K562 (cell line): ENCODE data around the gene CWF19L2. TPM values are rescaled to one million over a fixed set of nuclear protein-coding genes. Genes with fewer than 3 reads are reported as not detected.

ENCODE experiments used
- DPF2 ChIP-seq: fragments of 450-650 bp; IDR thresholded peaks from 2 replicates; pipeline ENCODE4 v1.6.1; 2016
- ETV5 ChIP-seq: sonication (generic); formaldehyde crosslinking; IDR thresholded peaks from 2 replicates; pipeline ENCODE4 v1.4.0; 2020; ENCODE audit warnings: low read depth, mild to moderate bottlenecking, missing genetic modification reagents
- EZH2 ChIP-seq: IDR thresholded peaks from 2 replicates; pipeline ENCODE4 v1.6.1; 2012; ENCODE audit warnings: low read depth, mild to moderate bottlenecking, inconsistent platforms, low read length, borderline replicate concordance
- FOXA3 ChIP-seq, 2 experiments: fragments of 450-650 bp in 1 of 2; sonication (generic) in 1 of 2; formaldehyde crosslinking; IDR thresholded peaks in 1 of 2; conservative IDR thresholded peaks in 1 of 2; 2 replicates each; pipeline versions ENCODE4 v1.4.0 to v1.8.0; 2020 to 2022; ENCODE audit warnings: mild to moderate bottlenecking in 2 of 2, missing genetic modification reagents in 1 of 2
- FOXK1 ChIP-seq: sonication (generic); formaldehyde crosslinking; IDR thresholded peaks from 2 replicates; pipeline ENCODE4 v1.8.0; 2022; ENCODE audit warnings: missing genetic modification reagents, mild to moderate bottlenecking, borderline replicate concordance
- GABPA ChIP-seq: fragments of 200-800 bp; sonication (Bioruptor generic); conservative IDR thresholded peaks from 2 replicates; pipeline ENCODE4 v1.6.1; 2016; ENCODE audit warnings: low read depth, missing genetic modification characterization, missing compliant biosample characterization
- HDAC6 ChIP-seq: IDR thresholded peaks from 2 replicates; pipeline ENCODE4 v1.6.1; 2012; ENCODE audit warnings: low read depth, mild to moderate bottlenecking, control low read depth, inconsistent platforms, low read length, moderate library complexity
- IFI16 ChIP-seq: fragments of 250-450 bp; sonication (Bioruptor Pico); IDR thresholded peaks from 2 replicates; pipeline ENCODE4 v2.1.2; 2022; ENCODE audit warnings: mild to moderate bottlenecking, inconsistent platforms
- KDM5B ChIP-seq: fragments of 200-600 bp; sonication (generic); IDR thresholded peaks from 2 replicates; pipeline ENCODE4 v1.6.1; 2012; ENCODE audit warnings: low read depth, mild to moderate bottlenecking, moderate library complexity, low read length, control low read depth, inconsistent platforms; ENCODE audit not compliant: insufficient replicate concordance
- KLF10 ChIP-seq: fragments of 250-450 bp; sonication (Bioruptor Pico); IDR thresholded peaks from 2 replicates; pipeline ENCODE4 v1.6.1; 2021; ENCODE audit warnings: matching md5 sums
- KLF6 ChIP-seq: fragments of 250-450 bp; sonication (Bioruptor Pico); IDR thresholded peaks from 2 replicates; pipeline ENCODE4 v1.4.0; 2020; ENCODE audit warnings: mild to moderate bottlenecking, moderate library complexity, borderline replicate concordance
- NR3C1 ChIP-seq: sonication (generic); formaldehyde crosslinking; IDR thresholded peaks from 2 replicates; pipeline ENCODE4 v1.8.1; 2022; ENCODE audit warnings: missing genetic modification reagents
- PHF21A ChIP-seq: fragments of 450-650 bp; IDR thresholded peaks from 2 replicates; pipeline ENCODE4 v1.6.1; 2017; ENCODE audit warnings: low read depth, borderline replicate concordance
- PHF8 ChIP-seq: fragments of 200-600 bp; sonication (generic); IDR thresholded peaks from 2 replicates; pipeline ENCODE4 v1.6.1; 2012; ENCODE audit warnings: mixed run types, mild to moderate bottlenecking, inconsistent platforms, low read length, moderate library complexity, borderline replicate concordance
- PHTF2 ChIP-seq: fragments of 250-450 bp; sonication (Bioruptor Pico); IDR thresholded peaks from 2 replicates; pipeline ENCODE4 v1.5.0; 2021; ENCODE audit warnings: mild to moderate bottlenecking
- RBFOX2 ChIP-seq: fragments of 200-400 bp; formaldehyde crosslinking; IDR thresholded peaks from 2 replicates; pipeline ENCODE4 v1.6.1; 2017; ENCODE audit warnings: low read depth, mild to moderate bottlenecking, low read length, moderate library complexity
- SMAD2 ChIP-seq: fragments of 150-350 bp; IDR thresholded peaks from 2 replicates; pipeline ENCODE4 v1.6.1; 2014; ENCODE audit warnings: low read depth, mild to moderate bottlenecking, low read length
- SMARCB1 ChIP-seq: IDR thresholded peaks from 2 replicates; pipeline ENCODE4 v1.6.1; 2011; ENCODE audit warnings: improper control_type of control experiment, low read depth; ENCODE audit not compliant: insufficient read length
- TAF1 ChIP-seq: IDR thresholded peaks from 2 replicates; pipeline ENCODE4 v1.6.1; 2011; ENCODE audit warnings: mild to moderate bottlenecking, low read length, moderate library complexity; ENCODE audit not compliant: insufficient read depth, control insufficient read depth, severe bottlenecking; ENCODE audit errors: extremely low read depth
- TOE1 ChIP-seq, 2 experiments: fragments of 450-650 bp in 1 of 2; sonication (generic) in 1 of 2; formaldehyde crosslinking in 1 of 2; IDR thresholded peaks; 2 replicates each; pipeline versions ENCODE4 v1.7.1 to v1.8.0; 2016 to 2022; ENCODE audit warnings: borderline replicate concordance in 2 of 2, mild to moderate bottlenecking in 2 of 2, antibody characterized with exemption in 1 of 2, inconsistent platforms in 1 of 2, low read depth in 1 of 2, missing genetic modification reagents in 1 of 2, moderate library complexity in 1 of 2
- YY1 ChIP-seq, 3 experiments: IDR thresholded peaks; 2 replicates each; pipeline ENCODE4 v1.6.1; 2011; ENCODE audit warnings: low read length in 2 of 3, mild to moderate bottlenecking in 2 of 3, moderate library complexity in 2 of 3, borderline replicate concordance in 1 of 3, control low read depth in 1 of 3, low read depth in 1 of 3; ENCODE audit not compliant: insufficient read depth in 3 of 3, insufficient replicate concordance in 2 of 3, control insufficient read depth in 1 of 3, insufficient read length in 1 of 3; ENCODE audit errors: extremely low read depth in 1 of 3
- ZNF79 ChIP-seq: fragments of 250-450 bp; sonication (Bioruptor Pico); IDR thresholded peaks from 2 replicates; pipeline ENCODE4 v1.4.0; 2020; ENCODE audit warnings: low read depth, mild to moderate bottlenecking, moderate library complexity
- polyA plus RNA-seq, 8 experiments: library from polyadenylated mRNA; depleted of rRNA in 4 of 8; stranded (reverse) in 5 of 8; unstranded in 3 of 8; fragments of >200 nt; fragmentation: Nextera tagmentation in 2 of 8; fragmentation: Illumina TruSeq in 1 of 8; extraction: Ambion mirVana in 2 of 8; extraction: Trizol in 1 of 8; gene quantifications; 2 replicates each; pipeline versions ENCODE4 v1.2.1 to v1.2.3, GENCODE V29; 2011 to 2014; ENCODE audit warnings: inconsistent platforms in 1 of 8, missing spikeins in 1 of 8
- total RNA-seq, 7 experiments: library from RNA; depleted of rRNA in 6 of 7; stranded (reverse); fragments of >200 nt in 6 of 7; fragmentation: Illumina TruSeq in 2 of 7; extraction: Trizol in 2 of 7; gene quantifications; 2 replicates each; pipeline versions ENCODE4 v1.2.1 to v1.2.3, GENCODE V29; 2011 to 2021; ENCODE audit warnings: low replicate concordance in 1 of 7
- TF ChIP-seq, protein P1 (sequence below): IDR thresholded peaks from 2 replicates; pipeline ENCODE4 v1.6.1; 2014; ENCODE audit warnings: antibody characterized with exemption
- TF ChIP-seq, protein P2 (sequence below), 2 experiments: IDR thresholded peaks; 2 replicates each; pipeline ENCODE4 v1.6.1; 2011; ENCODE audit warnings: borderline replicate concordance in 1 of 2, control low read depth in 1 of 2, low read depth in 1 of 2, low read length in 1 of 2, mild to moderate bottlenecking in 1 of 2, mixed read lengths in 1 of 2, moderate library complexity in 1 of 2; ENCODE audit not compliant: insufficient read depth in 1 of 2, insufficient read length in 1 of 2, poor library complexity in 1 of 2, severe bottlenecking in 1 of 2; ENCODE audit errors: extremely low read depth in 1 of 2

Gene CWF19L2
- total and polyA plus RNA-seq, 9 of the 15 experiments (the other 6 are each of a cell fraction or from before 2014, with no cell fraction given): 4.7 to 23.3 (median 10.2) TPM

GRCh38 chr11:107457558-107458271 lies at the start of gene CWF19L2 (continued):
- no peak for TF ChIP-seq ZNF79 (CRISPR knock-in tag)
- no peak for TF ChIP-seq PHF21A
- peak; percentile 75 for TF ChIP-seq GABPA
- TF ChIP-seq KDM5B: peak; percentile 91
- no peak for TF ChIP-seq EZH2
- no peak for TF ChIP-seq PHTF2 (CRISPR knock-in tag)
- no peak for TF ChIP-seq NR3C1 (CRISPR knock-in tag)
- TF ChIP-seq KLF6 (CRISPR knock-in tag): no peak
- no peak for TF ChIP-seq KLF10
- peak; percentile 89; the same call in 1 of the 2 replicates for TF ChIP-seq PHF8
- TF ChIP-seq, protein P1, sequence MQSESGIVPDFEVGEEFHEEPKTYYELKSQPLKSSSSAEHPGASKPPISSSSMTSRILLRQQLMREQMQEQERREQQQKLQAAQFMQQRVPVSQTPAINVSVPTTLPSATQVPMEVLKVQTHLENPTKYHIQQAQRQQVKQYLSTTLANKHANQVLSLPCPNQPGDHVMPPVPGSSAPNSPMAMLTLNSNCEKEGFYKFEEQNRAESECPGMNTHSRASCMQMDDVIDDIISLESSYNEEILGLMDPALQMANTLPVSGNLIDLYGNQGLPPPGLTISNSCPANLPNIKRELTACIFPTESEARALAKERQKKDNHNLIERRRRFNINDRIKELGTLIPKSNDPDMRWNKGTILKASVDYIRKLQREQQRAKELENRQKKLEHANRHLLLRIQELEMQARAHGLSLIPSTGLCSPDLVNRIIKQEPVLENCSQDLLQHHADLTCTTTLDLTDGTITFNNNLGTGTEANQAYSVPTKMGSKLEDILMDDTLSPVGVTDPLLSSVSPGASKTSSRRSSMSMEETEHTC: no peak
- TF ChIP-seq FOXK1 (CRISPR knock-in tag): no peak
- peak; percentile 69 to 97 (median 88) for TF ChIP-seq YY1 (IDR thresholded peaks at IDR 0.05; ENCODE audit: borderline replicate concordance in 1 of 3, control insufficient read depth in 1 of 3, extremely low read depth in 1 of 3, insufficient read depth in 3 of 3, insufficient read length in 1 of 3, insufficient replicate concordance in 2 of 3, low read depth in 1 of 3, low read length in 2 of 3)
- no peak for TF ChIP-seq DPF2
- no peak for TF ChIP-seq SMAD2
- peak; percentile 23; the same call in 1 of the 2 replicates for TF ChIP-seq ETV5 (CRISPR knock-in tag)
- no peak for TF ChIP-seq TOE1 (IDR thresholded peaks at IDR 0.05; ENCODE audit: borderline replicate concordance)
- TF ChIP-seq TOE1 (CRISPR knock-in tag; IDR thresholded peaks at IDR 0.05; ENCODE audit: borderline replicate concordance, low read depth): no peak
- no peak for TF ChIP-seq HDAC6
- no peak for TF ChIP-seq FOXA3 (CRISPR knock-in tag; conservative IDR thresholded peaks at IDR 0.05 in 1 of 2, IDR thresholded peaks at IDR 0.05 in 1 of 2)
- TF ChIP-seq TAF1: peak; percentile 98
- no peak for TF ChIP-seq SMARCB1
- TF ChIP-seq IFI16 (CRISPR knock-in tag): no peak
- TF ChIP-seq, protein P2, sequence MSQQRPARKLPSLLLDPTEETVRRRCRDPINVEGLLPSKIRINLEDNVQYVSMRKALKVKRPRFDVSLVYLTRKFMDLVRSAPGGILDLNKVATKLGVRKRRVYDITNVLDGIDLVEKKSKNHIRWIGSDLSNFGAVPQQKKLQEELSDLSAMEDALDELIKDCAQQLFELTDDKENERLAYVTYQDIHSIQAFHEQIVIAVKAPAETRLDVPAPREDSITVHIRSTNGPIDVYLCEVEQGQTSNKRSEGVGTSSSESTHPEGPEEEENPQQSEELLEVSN (IDR thresholded peaks at IDR 0.05; ENCODE audit: borderline replicate concordance in 1 of 2, extremely low read depth in 1 of 2, insufficient read depth in 1 of 2, insufficient read length in 1 of 2, low read depth in 1 of 2, low read length in 1 of 2, poor library complexity in 1 of 2, severe bottlenecking in 1 of 2): no peak
- peak; percentile 71 for TF ChIP-seq RBFOX2
